Mesendoderm (in vitro differentiated cells): Measurements from ENCODE around the gene SIGLECL1.

Experiments
- DNase-seq: peaks from one replicate; pipeline ENCODE4 v3.0.0; 2013
- H2AK5ac ChIP-seq: 2 replicates; pipeline ENCODE4 v1.6.1; 2013; ENCODE audit warnings: low read length, inconsistent platforms
- H2BK120ac ChIP-seq: 2 replicates; pipeline ENCODE4 v1.6.1; 2013; ENCODE audit warnings: low read depth, mild to moderate bottlenecking, low read length, moderate library complexity, mixed read lengths
- H2BK15ac ChIP-seq: replicated peaks from 2 replicates; pipeline ENCODE4 v1.6.1; 2013; ENCODE audit warnings: low read depth, mild to moderate bottlenecking, moderate library complexity
- H2BK5ac ChIP-seq: 2 replicates; pipeline ENCODE4 v1.6.1; 2013; ENCODE audit warnings: low read length, inconsistent platforms
- H3K18ac ChIP-seq: 2 replicates; pipeline ENCODE4 v1.6.1; 2013; ENCODE audit warnings: mild to moderate bottlenecking, low read length, mixed read lengths
- H3K23ac ChIP-seq: one replicate; pipeline ENCODE4 v1.6.1; 2013; ENCODE audit warnings: low read length
- H3K27ac ChIP-seq: 2 replicates; pipeline ENCODE4 v1.5.1; 2013; ENCODE audit warnings: low read depth, mild to moderate bottlenecking, inconsistent platforms, low read length, moderate library complexity
- H3K27me3 ChIP-seq: 2 replicates; pipeline ENCODE4 v1.6.1; 2013; ENCODE audit warnings: low read length, control low read depth, mild to moderate bottlenecking, inconsistent platforms; ENCODE audit not compliant: insufficient read depth, poor library complexity
- H3K36me3 ChIP-seq: 2 replicates; pipeline ENCODE4 v1.6.1; 2013; ENCODE audit warnings: low read length, inconsistent platforms; ENCODE audit not compliant: control insufficient read depth, insufficient read depth
- H3K4ac ChIP-seq: one replicate; pipeline ENCODE4 v1.6.1; 2013; ENCODE audit warnings: low read depth, mild to moderate bottlenecking, low read length, moderate library complexity
- H3K4me1 ChIP-seq: 2 replicates; pipeline ENCODE4 v1.6.1; 2013; ENCODE audit warnings: low read depth, low read length, inconsistent platforms; ENCODE audit not compliant: control insufficient read depth
- H3K4me2 ChIP-seq: 2 replicates; pipeline ENCODE4 v1.6.1; 2013; ENCODE audit warnings: low read length
- H3K4me3 ChIP-seq: 2 replicates; pipeline ENCODE4 v1.5.1; 2013; ENCODE audit warnings: mild to moderate bottlenecking, low read length
- H3K56ac ChIP-seq: one replicate; pipeline ENCODE4 v1.6.1; 2013; ENCODE audit warnings: low read length
- H3K79me1 ChIP-seq: 2 replicates; pipeline ENCODE4 v1.6.1; 2013; ENCODE audit warnings: low read length, inconsistent platforms
- H3K79me2 ChIP-seq: 2 replicates; pipeline ENCODE4 v1.6.1; 2013; ENCODE audit warnings: mild to moderate bottlenecking, low read length; ENCODE audit not compliant: control insufficient read depth, insufficient read depth
- H3K9ac ChIP-seq: 2 replicates; pipeline ENCODE4 v1.6.1; 2013; ENCODE audit warnings: low read length, inconsistent platforms
- H4K5ac ChIP-seq: one replicate; pipeline ENCODE4 v1.6.1; 2013; ENCODE audit warnings: low read length
- H4K8ac ChIP-seq: one replicate; pipeline ENCODE4 v1.6.1; 2013; ENCODE audit warnings: low read depth, mild to moderate bottlenecking, control low read depth, low read length, moderate library complexity
- WGBS: extraction: QIAGEN DNeasy Blood & Tissue Kit; methylation state at CpG from one replicate; pipeline ENCODE4 v1.1.7; 2013; ENCODE audit warnings: low lambda C conversion rate, missing lambda C conversion rate; ENCODE audit not compliant: insufficient coverage; ENCODE audit errors: extremely low coverage; 5-methylcytosine and 5-hydroxymethylcytosine counted together

SIGLECL1 gene

DNA sequence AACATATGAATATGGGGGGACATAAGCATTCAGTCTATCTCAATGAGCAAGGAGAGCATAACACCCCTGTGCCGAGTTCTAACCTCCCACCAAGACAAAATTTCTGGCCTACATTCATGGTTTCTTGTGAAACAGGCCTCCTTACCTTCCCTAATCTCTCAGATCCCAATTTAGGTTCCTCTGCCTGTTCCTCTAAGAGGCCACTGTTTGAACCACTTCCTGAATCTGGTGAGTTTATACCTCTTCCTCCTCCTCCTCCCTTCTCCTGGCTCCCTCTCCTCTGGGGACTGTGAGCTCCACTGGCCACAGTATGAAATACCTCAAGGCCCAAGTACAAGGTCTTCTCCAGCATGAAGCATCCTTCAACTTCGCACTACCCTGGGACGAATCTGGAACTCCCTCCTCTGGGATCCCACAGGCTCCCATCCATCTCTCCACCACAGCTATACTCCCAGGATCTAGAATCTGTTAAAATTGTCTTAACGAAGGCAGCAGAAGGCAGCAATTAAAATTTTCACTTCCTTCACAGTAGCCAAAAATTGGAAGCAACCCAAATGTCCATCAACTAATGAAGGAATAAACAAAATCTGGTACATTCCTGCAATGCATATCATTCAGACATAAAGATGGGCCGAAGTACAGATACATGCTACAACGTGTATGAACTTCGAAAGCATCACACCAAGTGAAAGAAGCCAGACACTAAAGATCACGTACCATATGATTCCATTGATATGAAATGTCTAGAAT is 7.8 kb upstream of the SIGLECL1 start:
- H3K23ac ChIP-seq = no peak overlapping the region
- no peak overlapping the region for H4K8ac ChIP-seq
- H4K5ac ChIP-seq = no peak overlapping the region
- H3K27ac ChIP-seq = no peak overlapping the region
- no peaks in the 10 kb centered on the region for H3K79me2 ChIP-seq
- no peak overlapping the region for H3K4me3 ChIP-seq
- H3K4me1 ChIP-seq = no peaks in the 10 kb centered on the region
- H3K18ac ChIP-seq = no peak overlapping the region
- no peak overlapping the region for H3K56ac ChIP-seq
- no peak overlapping the region for H2BK120ac ChIP-seq
- no peak overlapping the region for H3K9ac ChIP-seq
- no peaks in the 10 kb centered on the region for H3K79me1 ChIP-seq
- H2BK15ac ChIP-seq = no peak overlapping the region
- no peak overlapping the region for H2AK5ac ChIP-seq
- no peaks in the 10 kb centered on the region for H3K27me3 ChIP-seq
- WGBS = no CpG with 5 or more reads among the region's 8 CpGs
- no peak for DNase-seq
- no peak overlapping the region for H3K4me2 ChIP-seq
- no peak overlapping the region for H3K4ac ChIP-seq
- no peak overlapping the region for H2BK5ac ChIP-seq
- no peaks in the 10 kb centered on the region for H3K36me3 ChIP-seq

DNA sequence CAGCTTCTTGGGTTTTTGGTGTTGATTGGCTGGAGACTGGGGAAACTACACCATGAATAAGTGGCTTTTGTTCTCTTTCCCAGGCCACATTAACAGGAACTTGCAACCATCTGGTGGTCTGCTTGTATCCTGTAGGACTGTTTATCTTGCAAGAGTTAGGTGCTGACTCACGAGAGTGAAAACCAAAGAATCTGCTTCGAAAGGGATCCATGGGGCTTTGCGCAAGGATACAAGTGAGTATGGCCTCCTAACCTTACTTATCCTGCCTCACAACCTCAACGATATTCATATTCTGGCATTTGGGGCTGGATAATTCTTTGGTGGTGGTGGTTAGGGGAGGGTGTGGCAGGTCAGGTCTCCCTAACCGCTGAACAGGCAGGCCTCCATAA is 4.7 kb upstream of the SIGLECL1 start:
- Histone ChIP-seq H2BK15ac (no peak overlapping the region), H2AK5ac (no peak overlapping the region), H3K9ac (no peak overlapping the region), H3K79me2 (no peaks in the 10 kb centered on the region), H3K27me3 (no peaks in the 10 kb centered on the region), H3K36me3 (no peaks in the 10 kb centered on the region), H3K4me3 (no peak overlapping the region), H3K23ac (no peak overlapping the region), H4K5ac (no peak overlapping the region), H3K4ac (no peak overlapping the region), H3K56ac (no peak overlapping the region), H4K8ac (no peak overlapping the region), H3K4me2 (no peak overlapping the region), H3K18ac (no peak overlapping the region), H3K4me1 (no peaks in the 10 kb centered on the region), H3K27ac (no peak overlapping the region), H3K79me1 (no peaks in the 10 kb centered on the region), H2BK120ac (no peak overlapping the region), H2BK5ac (no peak overlapping the region)
- whole genome bisulfite sequencing = no CpG with 5 or more reads among the region's 5 CpGs
- no peak for DNase-seq

DNA sequence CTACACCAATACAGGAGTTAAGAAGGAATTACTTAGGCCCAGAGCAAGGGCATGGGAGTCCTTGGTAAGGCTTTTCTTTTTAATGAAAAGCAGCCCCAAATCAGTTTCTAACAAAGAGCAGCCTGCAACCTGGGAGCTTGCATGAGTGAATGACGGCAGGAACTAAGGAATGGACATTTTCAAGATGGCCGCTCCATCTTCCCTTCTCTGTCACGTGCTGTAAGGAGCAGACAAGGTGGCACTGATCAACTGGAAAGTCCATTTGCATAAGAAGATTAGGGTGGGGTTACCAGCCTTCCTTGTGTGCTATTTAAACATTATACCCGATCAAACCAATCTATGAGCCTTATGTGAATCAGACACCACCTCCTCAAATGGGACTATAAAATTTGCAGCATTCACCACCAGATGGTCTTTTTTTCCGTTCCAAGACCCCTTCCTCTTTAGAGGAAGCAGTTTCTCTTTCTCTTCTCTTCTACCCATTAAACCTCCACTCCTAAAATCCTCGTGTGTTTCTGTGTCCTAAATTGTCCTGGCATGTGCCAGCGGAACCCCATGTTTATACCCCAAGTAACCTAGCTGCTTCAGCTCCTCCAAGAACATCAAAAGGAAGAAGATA is 2.8 kb upstream of the SIGLECL1 start:
- H3K18ac ChIP-seq = no peak overlapping the region
- no peak for DNase-seq
- H3K4me1 ChIP-seq = no peaks in the 10 kb centered on the region
- H2AK5ac ChIP-seq = no peak overlapping the region
- no peak overlapping the region for H3K4ac ChIP-seq
- H3K27me3 ChIP-seq = no peaks in the 10 kb centered on the region
- no peak overlapping the region for H2BK5ac ChIP-seq
- no peaks in the 10 kb centered on the region for H3K36me3 ChIP-seq
- H2BK120ac ChIP-seq = no peak overlapping the region
- no peak overlapping the region for H3K9ac ChIP-seq
- no peak overlapping the region for H3K56ac ChIP-seq
- H3K23ac ChIP-seq = no peak overlapping the region
- no peak overlapping the region for H3K4me2 ChIP-seq
- no peak overlapping the region for H4K8ac ChIP-seq
- H3K27ac ChIP-seq = no peak overlapping the region
- no CpG with 5 or more reads among the region's 7 CpGs for WGBS
- H4K5ac ChIP-seq = no peak overlapping the region
- no peak overlapping the region for H3K4me3 ChIP-seq
- no peaks in the 10 kb centered on the region for H3K79me2 ChIP-seq
- no peak overlapping the region for H2BK15ac ChIP-seq
- H3K79me1 ChIP-seq = no peaks in the 10 kb centered on the region

DNA sequence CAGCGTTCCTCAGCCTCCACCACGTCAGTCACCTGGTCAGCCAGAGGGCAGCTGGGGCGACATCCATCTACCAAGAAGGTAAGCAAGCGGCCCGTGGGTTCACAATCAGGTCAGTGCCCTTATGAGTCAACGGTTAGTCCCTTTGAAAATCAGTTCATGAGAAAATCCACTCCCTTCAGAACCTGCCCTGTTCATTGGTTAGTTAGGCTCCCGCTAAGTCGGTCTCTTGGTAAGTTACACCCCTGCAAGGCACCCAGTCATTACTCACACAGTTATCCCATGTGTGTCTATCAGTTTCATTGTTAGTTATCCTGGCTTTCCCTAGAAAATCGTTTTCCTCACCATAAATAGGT is 564 bp downstream of the SIGLECL1 start:
- Histone ChIP-seq H4K5ac (no peak overlapping the region), H3K18ac (no peak overlapping the region), H2BK120ac (no peak overlapping the region), H2BK5ac (no peak overlapping the region), H3K79me1 (no peaks in the 10 kb centered on the region), H3K36me3 (no peaks in the 10 kb centered on the region), H3K27me3 (no peaks in the 10 kb centered on the region), H3K79me2 (no peaks in the 10 kb centered on the region), H4K8ac (no peak overlapping the region), H3K4me1 (no peaks in the 10 kb centered on the region), H2BK15ac (no peak overlapping the region), H3K4me3 (no peak overlapping the region), H3K9ac (no peak overlapping the region), H2AK5ac (no peak overlapping the region), H3K23ac (no peak overlapping the region), H3K56ac (no peak overlapping the region), H3K4me2 (no peak overlapping the region), H3K27ac (no peak overlapping the region), H3K4ac (no peak overlapping the region)
- no peak for DNase-seq
- no CpG with 5 or more reads among the region's 9 CpGs for WGBS

DNA sequence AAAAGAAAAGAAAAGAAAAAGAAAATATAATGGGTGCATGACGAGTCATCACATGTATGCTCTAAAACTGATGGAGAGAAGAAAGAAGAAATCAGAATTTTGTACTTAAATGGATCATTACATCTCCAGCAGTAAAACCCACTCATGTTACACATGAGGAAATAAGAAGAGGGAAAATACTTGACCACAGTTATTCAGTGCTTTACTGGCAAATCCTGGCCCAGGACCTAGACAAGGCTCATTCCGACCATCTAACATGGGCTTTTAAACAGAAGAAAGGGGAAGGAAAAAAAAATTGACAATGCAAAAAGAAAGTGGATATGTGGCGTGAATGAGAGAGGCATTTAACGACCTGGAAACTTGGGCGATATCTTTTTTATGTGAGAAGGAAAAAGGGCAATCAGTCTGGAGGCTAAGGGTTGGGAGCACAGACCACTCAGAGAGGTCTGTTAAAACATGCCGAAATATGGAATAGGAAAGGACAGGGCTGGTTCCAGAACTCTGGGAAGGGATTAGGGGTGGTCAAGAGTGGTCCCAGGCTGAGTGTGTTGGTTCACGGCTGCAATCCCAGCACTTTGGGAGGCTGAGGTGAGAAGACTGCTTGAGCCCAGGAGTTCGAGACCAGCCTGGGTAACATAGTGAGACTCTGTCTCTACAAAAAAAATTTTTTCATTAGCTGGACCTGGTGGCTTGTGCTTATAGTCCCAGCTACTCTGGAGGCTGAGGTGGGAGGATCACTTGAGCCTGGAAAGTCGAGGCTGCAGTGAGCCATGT is 1.6 kb downstream of the SIGLECL1 start:
- Histone ChIP-seq H3K79me1 (no peaks in the 10 kb centered on the region), H3K36me3 (no peaks in the 10 kb centered on the region), H2BK120ac (no peak overlapping the region), H3K27me3 (no peaks in the 10 kb centered on the region), H3K4me1 (no peaks in the 10 kb centered on the region), H4K8ac (no peak overlapping the region), H3K4me3 (no peak overlapping the region), H4K5ac (no peak overlapping the region), H3K27ac (no peak overlapping the region), H3K79me2 (no peaks in the 10 kb centered on the region), H3K23ac (no peak overlapping the region), H3K56ac (no peak overlapping the region), H3K4ac (no peak overlapping the region), H2AK5ac (no peak overlapping the region), H2BK15ac (no peak overlapping the region), H3K18ac (no peak overlapping the region), H2BK5ac (no peak overlapping the region), H3K4me2 (no peak overlapping the region), H3K9ac (no peak overlapping the region)
- WGBS = no CpG with 5 or more reads among the region's 9 CpGs
- no peak for DNase-seq
